SH-SY5Y (cell line): ENCODE results near the gene RAMP2.

Experiments used
- GATA2 ChIP-seq: IDR thresholded peaks from 2 replicates; pipeline ENCODE4 v1.6.1; 2011; ENCODE audit warnings: mild to moderate bottlenecking, low read depth, low read length
- GATA3 ChIP-seq: IDR thresholded peaks from 2 replicates; pipeline ENCODE4 v1.6.1; 2011; ENCODE audit warnings: low read depth, mild to moderate bottlenecking, low read length, moderate library complexity

Gene RAMP2

GRCh38 chr17:42754782-42755181, 6.2 kb upstream of the RAMP2 start:
- no peak for TF ChIP-seq GATA3
- TF ChIP-seq GATA2: no peak

DNA sequence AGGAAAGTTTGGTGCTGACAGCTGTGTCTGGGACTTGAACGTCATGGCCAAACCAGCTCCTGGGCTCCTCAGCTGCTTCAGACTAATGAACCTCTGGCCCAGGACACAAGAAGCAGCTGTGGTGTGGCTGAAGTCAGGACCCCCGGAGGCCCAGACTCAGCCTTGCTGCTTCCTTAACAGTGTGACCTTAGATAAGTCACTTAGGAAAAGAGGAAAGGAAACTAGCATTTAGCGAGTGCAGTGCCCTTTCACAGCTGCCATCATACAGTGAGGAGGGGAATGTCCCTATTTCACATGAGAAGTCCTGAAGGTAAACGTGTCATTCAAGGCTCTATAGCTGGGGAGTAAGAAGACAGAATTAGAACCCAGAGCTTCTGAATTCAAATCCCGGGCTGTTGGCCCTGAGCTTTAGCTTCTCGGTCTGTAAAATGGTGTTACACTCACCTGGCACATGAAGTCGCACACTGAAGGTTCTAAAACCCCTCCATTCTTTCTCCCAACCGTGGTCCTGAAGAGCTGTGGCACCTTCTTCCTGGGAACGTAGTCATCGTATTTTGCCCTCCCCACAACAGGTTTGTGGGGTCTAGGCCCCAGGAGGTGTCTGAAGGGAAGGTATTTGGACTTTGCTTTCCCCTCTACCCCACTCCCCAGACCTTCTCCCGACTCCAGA, 910 bp upstream of the RAMP2 start:
- TF ChIP-seq GATA3 (no peak), GATA2 (no peak)

- TF ChIP-seq GATA2 (no peak), GATA3 (no peak)
Observed at GRCh38 chr17:42761638-42762037, 611 bp downstream of the RAMP2 start.

GRCh38 chr17:42766124-42766523, 5.1 kb downstream of the RAMP2 start:
- TF ChIP-seq GATA3: no peak
- TF ChIP-seq GATA2: no peak

DNA sequence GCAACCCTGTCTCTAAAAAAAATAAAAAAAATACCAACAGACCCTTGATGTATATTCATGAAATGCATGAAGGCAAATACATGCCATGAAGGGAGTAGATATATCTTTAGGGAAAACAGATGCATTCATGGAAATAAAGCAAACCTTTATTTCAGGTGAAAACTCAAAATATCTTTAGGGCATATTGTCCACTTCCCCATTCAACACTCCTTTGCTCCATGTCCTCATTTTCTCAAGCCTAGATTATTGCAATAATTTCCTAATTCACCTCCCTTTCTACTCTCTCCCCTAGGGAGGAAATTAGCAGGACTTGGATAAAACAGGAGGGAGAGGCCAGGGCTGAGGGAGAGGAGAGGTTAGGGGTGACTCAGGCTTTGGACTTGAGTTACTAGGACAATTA, 6.5 kb downstream of the RAMP2 start:
- no peak for TF ChIP-seq GATA3
- TF ChIP-seq GATA2: no peak

DNA sequence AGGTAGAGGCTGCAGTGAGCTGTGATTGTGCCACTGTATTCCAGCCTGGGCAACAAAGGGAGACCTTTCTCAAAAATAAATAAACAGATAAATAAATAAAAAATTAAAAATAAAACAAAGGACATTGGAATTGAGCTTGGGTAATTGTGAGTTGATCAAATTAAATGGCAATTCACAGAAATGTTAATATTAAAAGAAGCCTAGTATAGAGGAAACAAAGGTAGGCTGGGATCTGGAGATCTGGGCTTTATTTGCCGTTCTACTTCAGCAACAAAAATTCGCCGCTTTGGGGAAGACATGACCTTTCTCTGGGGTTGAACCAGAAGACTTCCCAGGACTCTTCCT, 11.9 kb downstream of the RAMP2 start:
- no peak for TF ChIP-seq GATA2
- no peak for TF ChIP-seq GATA3

- no peak for TF ChIP-seq GATA2
- no peak for TF ChIP-seq GATA3
Observed at GRCh38 chr17:42773290-42774035, 12.4 kb downstream of the RAMP2 start, which contains the start of gene VPS25. VPS25 (plus strand) TSS chr17:42773449; CDS start chr17:42773476, 27 bp downstream.

DNA sequence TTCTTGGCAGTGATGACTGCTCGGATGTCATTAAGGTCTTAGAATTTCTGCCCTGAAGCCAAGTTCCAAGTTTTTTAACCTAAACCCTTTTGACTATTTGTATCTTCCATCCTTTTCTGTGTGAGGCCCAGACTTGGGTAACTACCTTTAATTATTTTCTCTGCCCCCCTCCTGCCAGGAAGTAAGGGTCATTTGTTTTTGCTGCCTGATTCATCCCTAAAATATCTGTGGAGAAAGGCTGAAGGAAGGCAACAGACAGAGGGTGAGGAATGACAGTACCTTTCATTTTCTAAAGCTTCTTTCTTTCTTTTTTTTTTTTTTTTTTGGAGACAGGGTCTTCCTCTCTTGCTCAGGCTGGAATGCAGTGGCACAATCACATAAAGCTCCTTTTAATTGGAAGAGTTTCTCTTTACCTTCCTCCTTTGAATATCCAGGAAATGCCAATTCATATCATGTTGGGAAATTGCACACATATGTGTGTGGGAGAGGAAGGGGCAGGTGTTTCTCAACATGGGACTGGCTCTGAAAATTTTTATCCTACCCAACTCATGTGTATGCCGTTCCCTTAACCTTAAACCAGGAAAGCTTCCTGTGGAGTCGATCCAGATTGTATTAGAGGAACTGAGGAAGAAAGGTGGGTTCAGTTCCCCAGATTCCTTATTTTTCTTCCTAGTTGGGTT, 13.2 kb downstream of the RAMP2 start:
- no peak for TF ChIP-seq GATA3
- TF ChIP-seq GATA2: no peak

DNA sequence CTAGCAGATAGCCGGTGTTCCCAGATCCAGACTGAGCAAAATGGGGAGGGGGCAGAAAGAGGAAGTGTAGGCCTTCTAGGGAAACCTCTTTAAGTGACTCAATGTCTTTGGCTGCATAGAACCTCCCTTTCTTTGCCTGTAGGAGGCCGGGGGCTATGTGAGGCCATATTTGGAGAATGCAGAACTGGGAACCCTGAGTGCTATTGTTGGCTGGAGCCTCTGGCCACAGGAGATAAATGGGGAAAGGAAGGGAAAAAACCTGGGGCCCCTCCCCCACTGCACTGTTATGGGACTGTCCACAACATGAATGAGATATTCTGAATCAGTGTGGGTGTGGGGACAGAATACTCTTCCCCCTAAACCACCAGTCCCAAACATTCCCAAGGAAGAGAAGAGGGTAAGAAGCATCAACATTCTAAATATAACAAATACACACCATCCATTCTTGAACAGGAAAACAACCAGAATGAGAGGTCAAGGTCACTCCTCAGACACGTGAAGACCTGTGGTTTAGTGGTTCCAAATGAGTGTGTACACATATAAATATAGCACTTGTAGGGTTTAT, 14.6 kb downstream of the RAMP2 start:
- no peak for TF ChIP-seq GATA3
- TF ChIP-seq GATA2: no peak

GRCh38 chr17:42778570-42778969, 17.5 kb downstream of the RAMP2 start:
- TF ChIP-seq GATA2: no peak
- no peak for TF ChIP-seq GATA3

DNA sequence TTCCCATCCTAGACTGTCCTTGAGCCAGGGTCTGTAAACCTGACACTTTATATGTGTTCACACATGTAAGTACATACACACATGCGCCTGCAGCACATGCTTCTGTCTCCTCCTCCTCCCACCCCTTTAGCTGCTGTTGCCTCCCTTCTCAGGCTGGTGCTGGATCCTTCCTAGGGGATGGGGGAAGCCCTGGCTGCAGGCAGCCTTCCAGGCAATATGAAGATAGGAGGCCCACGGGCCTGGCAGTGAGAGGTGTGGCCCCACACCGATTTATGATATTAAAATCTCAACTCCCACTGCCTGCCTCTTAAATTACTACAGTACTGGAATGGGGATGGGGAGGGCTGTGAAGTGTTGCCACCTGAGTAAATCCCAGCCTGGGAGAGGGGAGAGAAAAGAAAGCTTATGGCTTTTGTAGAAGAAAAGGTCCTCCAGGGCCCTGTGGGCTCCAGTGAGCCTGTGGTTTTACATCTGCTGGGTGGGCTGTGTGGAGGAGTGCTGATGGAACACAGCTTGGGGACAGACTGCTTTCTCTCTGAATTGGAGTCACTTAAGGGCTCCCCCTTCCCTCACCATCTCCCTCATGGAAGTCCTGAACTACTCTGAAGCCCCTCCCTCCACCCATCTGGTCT, 18.4 kb downstream of the RAMP2 start:
- TF ChIP-seq GATA2: no peak
- no peak for TF ChIP-seq GATA3

DNA sequence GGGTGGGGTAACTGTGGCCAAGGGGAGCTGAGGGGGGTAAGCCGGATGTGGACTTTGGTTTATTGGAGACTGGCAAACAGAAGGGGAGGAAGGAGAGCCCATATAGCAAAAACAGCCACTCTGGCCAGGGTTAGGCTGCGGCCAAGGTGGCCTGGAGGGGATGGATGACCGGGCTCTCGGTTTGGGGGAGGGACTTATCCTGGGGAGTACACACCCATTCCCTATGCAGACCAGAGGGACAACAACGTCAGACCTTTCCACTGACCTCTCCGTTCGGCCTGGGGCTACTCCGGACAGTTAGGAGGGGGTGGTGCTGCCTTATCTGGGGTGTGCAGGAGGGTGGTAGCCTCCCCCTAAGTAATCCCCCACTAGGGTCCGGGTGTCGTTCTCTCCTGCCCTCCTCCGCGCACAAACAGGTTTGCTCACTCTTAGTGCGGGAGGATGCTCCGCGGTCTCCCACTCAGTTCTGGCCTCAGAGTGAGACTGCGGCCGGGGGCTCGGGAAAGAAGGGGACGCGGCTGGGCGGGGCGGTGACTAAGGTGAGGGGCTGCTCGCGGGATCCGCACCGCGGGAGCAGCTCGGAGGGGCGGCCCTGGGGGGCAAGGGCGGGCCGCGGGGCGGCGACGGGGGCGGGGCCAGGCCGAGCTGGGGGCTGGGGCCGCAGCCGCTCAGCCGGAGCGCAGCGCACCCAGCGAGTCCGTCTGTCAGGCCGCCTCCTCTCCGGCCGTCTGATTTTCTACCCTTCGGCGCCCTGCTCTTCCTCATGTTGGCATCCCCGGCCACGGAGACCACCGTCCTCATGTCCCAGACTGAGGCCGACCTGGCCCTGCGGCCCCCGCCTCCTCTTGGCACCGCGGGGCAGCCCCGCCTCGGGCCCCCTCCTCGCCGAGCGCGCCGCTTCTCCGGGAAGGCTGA, 19.2 kb downstream of the RAMP2 start, which contains the start of gene WNK4:
Gene WNK4 (plus strand): TSS at position 675 of the 915 bp plus-strand sequence. CDS start 89 bp downstream, at position 764.
- no peak for TF ChIP-seq GATA2
- TF ChIP-seq GATA3: no peak

DNA sequence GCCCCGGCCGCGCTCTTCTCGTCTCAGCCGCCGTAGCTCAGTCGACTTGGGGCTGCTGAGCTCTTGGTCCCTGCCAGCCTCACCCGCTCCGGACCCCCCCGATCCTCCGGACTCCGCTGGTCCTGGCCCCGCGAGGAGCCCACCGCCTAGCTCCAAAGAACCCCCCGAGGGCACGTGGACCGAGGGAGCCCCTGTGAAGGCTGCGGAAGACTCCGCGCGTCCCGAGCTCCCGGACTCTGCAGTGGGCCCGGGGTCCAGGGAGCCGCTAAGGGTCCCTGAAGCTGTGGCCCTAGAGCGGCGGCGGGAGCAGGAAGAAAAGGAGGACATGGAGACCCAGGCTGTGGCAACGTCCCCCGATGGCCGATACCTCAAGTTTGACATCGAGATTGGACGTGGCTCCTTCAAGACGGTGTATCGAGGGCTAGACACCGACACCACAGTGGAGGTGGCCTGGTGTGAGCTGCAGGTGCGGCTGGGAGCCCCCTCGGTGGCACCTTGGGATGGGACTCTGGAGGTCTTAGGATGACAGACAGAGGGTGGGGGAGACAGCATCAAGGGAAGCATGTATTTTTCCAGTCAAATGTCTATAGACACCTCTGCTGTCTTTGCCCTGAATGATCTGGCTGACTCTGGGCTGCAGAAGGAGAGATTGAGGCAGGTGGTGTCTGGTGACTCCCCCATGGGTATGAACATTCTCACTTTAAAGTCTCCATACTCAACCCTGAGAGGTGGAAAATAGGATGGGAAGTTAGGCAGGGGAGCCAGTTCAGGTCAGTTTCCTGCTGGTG, 20.0 kb downstream of the RAMP2 start:
- no peak for TF ChIP-seq GATA2
- no peak for TF ChIP-seq GATA3
